H9 (cell line): Measurements from ENCODE around the gene WDR27. TPM values are rescaled to one million over a fixed set of nuclear protein-coding genes. Genes with fewer than 3 reads are reported as not detected.

Source experiments
- DNase-seq: peaks from one replicate; pipeline ENCODE4 v3.0.0-alpha.2; 2017
- H2AFZ ChIP-seq: one replicate; pipeline ENCODE4 v1.6.1; 2013; ENCODE audit warnings: mild to moderate bottlenecking, low read length, control low read depth, moderate library complexity
- H2AK5ac ChIP-seq: 2 replicates; pipeline ENCODE4 v1.6.1; 2013; ENCODE audit warnings: low read length, control low read depth, mixed read lengths; ENCODE audit not compliant: insufficient read length
- H2BK120ac ChIP-seq: one replicate; pipeline ENCODE4 v1.6.1; 2013; ENCODE audit warnings: low read depth, mild to moderate bottlenecking, low read length, control low read depth, inconsistent platforms; ENCODE audit not compliant: poor library complexity, severe bottlenecking
- H2BK12ac ChIP-seq: 2 replicates; pipeline ENCODE4 v1.6.1; 2013; ENCODE audit warnings: low read length, control low read depth, mixed read lengths, low read depth; ENCODE audit not compliant: insufficient read length
- H2BK15ac ChIP-seq: 2 replicates; pipeline ENCODE4 v1.6.1; 2013; ENCODE audit warnings: low read depth, low read length, control low read depth
- H2BK20ac ChIP-seq: one replicate; pipeline ENCODE4 v1.6.1; 2013; ENCODE audit warnings: low read depth, mild to moderate bottlenecking, low read length, control low read depth, inconsistent platforms; ENCODE audit not compliant: poor library complexity, severe bottlenecking
- H2BK5ac ChIP-seq: 2 replicates; pipeline ENCODE4 v1.6.1; 2013; ENCODE audit warnings: low read length, control low read depth, mixed read lengths; ENCODE audit not compliant: insufficient read length
- H3K14ac ChIP-seq: 2 replicates; pipeline ENCODE4 v1.6.1; 2013; ENCODE audit warnings: low read length, control low read depth; ENCODE audit not compliant: insufficient read depth
- H3K18ac ChIP-seq: 2 replicates; pipeline ENCODE4 v1.6.1; 2013; ENCODE audit warnings: low read depth, mild to moderate bottlenecking, mixed read lengths, low read length, control low read depth; ENCODE audit not compliant: insufficient read length
- H3K23ac ChIP-seq: 2 replicates; pipeline ENCODE4 v1.6.1; 2013; ENCODE audit warnings: low read length, control low read depth, mixed read lengths, low read depth; ENCODE audit not compliant: insufficient read length
- H3K23me2 ChIP-seq: 2 replicates; pipeline ENCODE4 v1.6.1; 2013; ENCODE audit warnings: low read depth, mild to moderate bottlenecking, mixed read lengths, low read length, control low read depth; ENCODE audit not compliant: insufficient read length, poor library complexity, severe bottlenecking
- H3K27ac ChIP-seq: 2 replicates; pipeline ENCODE4 v1.5.1; 2013; ENCODE audit warnings: low read length, control low read depth, mixed read lengths, low read depth; ENCODE audit not compliant: insufficient read length
- H3K27me3 ChIP-seq: 2 replicates; pipeline ENCODE4 v1.6.1; 2013; ENCODE audit warnings: low read length, control low read depth, inconsistent platforms; ENCODE audit not compliant: insufficient read depth
- H3K4ac ChIP-seq: 2 replicates; pipeline ENCODE4 v1.6.1; 2013; ENCODE audit warnings: low read depth, mild to moderate bottlenecking, control low read depth, inconsistent platforms, low read length, moderate library complexity
- H3K4me1 ChIP-seq: 2 replicates; pipeline ENCODE4 v1.6.1; 2013; ENCODE audit warnings: low read length, control low read depth, inconsistent platforms; ENCODE audit not compliant: insufficient read depth
- H3K4me2 ChIP-seq: 2 replicates; pipeline ENCODE4 v1.6.1; 2013; ENCODE audit warnings: low read length, control low read depth, mixed read lengths; ENCODE audit not compliant: insufficient read length, insufficient read depth
- H3K56ac ChIP-seq: 2 replicates; pipeline ENCODE4 v1.6.1; 2013; ENCODE audit warnings: low read depth, mild to moderate bottlenecking, mixed read lengths, low read length, control low read depth; ENCODE audit not compliant: insufficient read length
- H3K79me1 ChIP-seq: 2 replicates; pipeline ENCODE4 v1.6.1; 2013; ENCODE audit warnings: low read depth, mild to moderate bottlenecking, moderate library complexity, low read length, control low read depth, inconsistent platforms; ENCODE audit not compliant: insufficient read depth, poor library complexity, severe bottlenecking
- H3K79me2 ChIP-seq: 2 replicates; pipeline ENCODE4 v1.6.1; 2013; ENCODE audit warnings: low read length, control low read depth, inconsistent platforms; ENCODE audit not compliant: insufficient read depth
- H3K9ac ChIP-seq: 2 replicates; pipeline ENCODE4 v1.6.1; 2013; ENCODE audit warnings: low read length, control low read depth, mixed read lengths; ENCODE audit not compliant: insufficient read length; ENCODE audit errors: extremely low read depth
- H3K9me3 ChIP-seq: one replicate; pipeline ENCODE4 v1.6.1; 2013; ENCODE audit warnings: low read depth, low read length, inconsistent platforms; ENCODE audit not compliant: control insufficient read depth
- H3T11ph ChIP-seq: one replicate; pipeline ENCODE4 v1.6.1; 2013; ENCODE audit warnings: mild to moderate bottlenecking, low read length, control low read depth, inconsistent platforms
- H4K20me1 ChIP-seq: one replicate; pipeline ENCODE4 v1.6.1; 2013; ENCODE audit not compliant: control insufficient read depth, insufficient read length, insufficient read depth
- H4K5ac ChIP-seq: 2 replicates; pipeline ENCODE4 v1.6.1; 2013; ENCODE audit warnings: low read depth, mild to moderate bottlenecking, mixed read lengths, low read length, control low read depth; ENCODE audit not compliant: insufficient read length
- H4K8ac ChIP-seq: replicated peaks from 2 replicates; pipeline ENCODE4 v1.6.1; 2013; ENCODE audit warnings: low read length, control low read depth, mixed read lengths, low read depth; ENCODE audit not compliant: insufficient read length
- H4K91ac ChIP-seq: 2 replicates; pipeline ENCODE4 v1.6.1; 2013; ENCODE audit warnings: low read depth, mild to moderate bottlenecking, moderate library complexity, mixed read lengths, low read length, control low read depth; ENCODE audit not compliant: insufficient read length
- H3K27ac Mint-ChIP-seq, 3 experiments: 2 replicates in 2 of 3; 3 replicates in 1 of 3; pipeline ENCODE4 v1.8.0; 2020 to 2021; ENCODE audit warnings: mixed read lengths in 3 of 3, mild to moderate bottlenecking in 1 of 3, moderate library complexity in 1 of 3
- H3K27me3 Mint-ChIP-seq: 2 replicates; pipeline ENCODE4 v1.8.0; 2021; ENCODE audit warnings: low read depth, mild to moderate bottlenecking, moderate library complexity, mixed read lengths
- H3K36me3 Mint-ChIP-seq, 3 experiments: 2 replicates in 2 of 3; 3 replicates in 1 of 3; pipeline ENCODE4 v1.8.0; 2020 to 2021; ENCODE audit warnings: low read depth in 3 of 3, mixed read lengths in 3 of 3; ENCODE audit not compliant: insufficient read depth in 1 of 3
- H3K4me1 Mint-ChIP-seq, 2 experiments: 2 replicates each; pipeline ENCODE4 v1.8.0; 2020; ENCODE audit warnings: mixed read lengths in 2 of 2
- H3K4me3 Mint-ChIP-seq, 2 experiments: 2 replicates in 1 of 2; 3 replicates in 1 of 2; pipeline ENCODE4 v1.8.0; 2020 to 2021; ENCODE audit warnings: mild to moderate bottlenecking in 2 of 2, mixed read lengths in 2 of 2, moderate library complexity in 1 of 2
- H3K9me3 Mint-ChIP-seq, 2 experiments: 2 replicates in 1 of 2; 3 replicates in 1 of 2; pipeline ENCODE4 v1.8.0; 2020; ENCODE audit warnings: mild to moderate bottlenecking in 2 of 2, mixed read lengths in 2 of 2, moderate library complexity in 1 of 2
- whole genome bisulfite sequencing: extraction: QIAGEN DNeasy Blood & Tissue Kit; methylation state at CpG from one replicate; pipeline ENCODE4 v1.1.7; 2013; ENCODE audit warnings: missing lambda C conversion rate, low lambda C conversion rate, mixed read lengths; ENCODE audit not compliant: insufficient read length; ENCODE audit errors: extremely low coverage; 5-methylcytosine and 5-hydroxymethylcytosine counted together
- total RNA-seq: library from RNA; stranded (reverse); gene quantifications from 2 replicates; pipeline ENCODE4 v1.2.1, GENCODE V29; 2021
- TF ChIP-seq, protein P1 (sequence below): fragments of 200-600 bp; sonication (generic); conservative IDR thresholded peaks from 3 replicates; pipeline ENCODE4 v1.8.0; 2021; ENCODE audit warnings: antibody characterized with exemption, mild to moderate bottlenecking

WDR27 gene
- total RNA-seq, 1 experiment from 2014 or later = 48.7 TPM

- H3K9me3 ChIP-seq = no peaks in the 10 kb centered on the region
- no peak overlapping the region for H3K4me3 Mint-ChIP-seq
- no peaks in the 10 kb centered on the region for H3K4me1 ChIP-seq
- no peak overlapping the region for H2BK120ac ChIP-seq
- no peaks in the 10 kb centered on the region for H3K23me2 ChIP-seq
- H3K4me2 ChIP-seq = no peak overlapping the region
- no peak overlapping the region for H2BK5ac ChIP-seq
- H3K4me1 Mint-ChIP-seq = peaks cover 3 to 5% of the 10 kb centered on the region in 2 experiments; a peak in 1 of 4 replicates
- no peak overlapping the region for H3K27ac ChIP-seq
- H3K27ac Mint-ChIP-seq = no peak overlapping the region
- no peak overlapping the region for H4K8ac ChIP-seq
- no peak overlapping the region for H2BK12ac ChIP-seq
- H3K79me1 ChIP-seq = no peaks in the 10 kb centered on the region
- H4K20me1 ChIP-seq = no peaks in the 10 kb centered on the region
- H3T11ph ChIP-seq = no peak overlapping the region
- H2BK15ac ChIP-seq = no peak overlapping the region
- H3K36me3 Mint-ChIP-seq = no peaks in the 10 kb centered on the region
- H2BK20ac ChIP-seq = no peak overlapping the region
- DNase-seq = no peak
- TF ChIP-seq, protein P1, sequence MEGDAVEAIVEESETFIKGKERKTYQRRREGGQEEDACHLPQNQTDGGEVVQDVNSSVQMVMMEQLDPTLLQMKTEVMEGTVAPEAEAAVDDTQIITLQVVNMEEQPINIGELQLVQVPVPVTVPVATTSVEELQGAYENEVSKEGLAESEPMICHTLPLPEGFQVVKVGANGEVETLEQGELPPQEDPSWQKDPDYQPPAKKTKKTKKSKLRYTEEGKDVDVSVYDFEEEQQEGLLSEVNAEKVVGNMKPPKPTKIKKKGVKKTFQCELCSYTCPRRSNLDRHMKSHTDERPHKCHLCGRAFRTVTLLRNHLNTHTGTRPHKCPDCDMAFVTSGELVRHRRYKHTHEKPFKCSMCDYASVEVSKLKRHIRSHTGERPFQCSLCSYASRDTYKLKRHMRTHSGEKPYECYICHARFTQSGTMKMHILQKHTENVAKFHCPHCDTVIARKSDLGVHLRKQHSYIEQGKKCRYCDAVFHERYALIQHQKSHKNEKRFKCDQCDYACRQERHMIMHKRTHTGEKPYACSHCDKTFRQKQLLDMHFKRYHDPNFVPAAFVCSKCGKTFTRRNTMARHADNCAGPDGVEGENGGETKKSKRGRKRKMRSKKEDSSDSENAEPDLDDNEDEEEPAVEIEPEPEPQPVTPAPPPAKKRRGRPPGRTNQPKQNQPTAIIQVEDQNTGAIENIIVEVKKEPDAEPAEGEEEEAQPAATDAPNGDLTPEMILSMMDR = no peak
- H3K56ac ChIP-seq = no peak overlapping the region
- no peak overlapping the region for H3K14ac ChIP-seq
- H3K27me3 ChIP-seq = no peaks in the 10 kb centered on the region
- H3K79me2 ChIP-seq = no peaks in the 10 kb centered on the region
- no peak overlapping the region for H3K9ac ChIP-seq
- H3K4ac ChIP-seq = no peak overlapping the region
- H4K91ac ChIP-seq = no peak overlapping the region
- H2AFZ ChIP-seq = no peak overlapping the region
- no peak overlapping the region for H2AK5ac ChIP-seq
- H3K27me3 Mint-ChIP-seq = peaks cover 7% of the 10 kb centered on the region
- no peak overlapping the region for H4K5ac ChIP-seq
- no peak overlapping the region for H3K18ac ChIP-seq
- WGBS = no CpG with 5 or more reads among the region's 2 CpGs
- H3K9me3 Mint-ChIP-seq = no peaks in the 10 kb centered on the region
- no peak overlapping the region for H3K23ac ChIP-seq
Observed at GRCh38 chr6:169738976-169739529, 37.2 kb upstream of the WDR27 start.
